ENCODE data around the gene CCDC200. TPM values are rescaled to one million over a fixed set of nuclear protein-coding genes. Genes with fewer than 3 reads are reported as not detected.
"Not testable (repeated sequence)": the region's sequence is repeated elsewhere in the genome, so short reads cannot be mapped to it uniquely, and the experiment has no call there.

The CCDC200 gene
- total RNA-seq: not detected
- long read RNA-seq, partial matches to known transcripts: 1 of 60 reads
- long read RNA-seq, other reads (novel, unspliced or antisense): 59 of 60 reads

DNA sequence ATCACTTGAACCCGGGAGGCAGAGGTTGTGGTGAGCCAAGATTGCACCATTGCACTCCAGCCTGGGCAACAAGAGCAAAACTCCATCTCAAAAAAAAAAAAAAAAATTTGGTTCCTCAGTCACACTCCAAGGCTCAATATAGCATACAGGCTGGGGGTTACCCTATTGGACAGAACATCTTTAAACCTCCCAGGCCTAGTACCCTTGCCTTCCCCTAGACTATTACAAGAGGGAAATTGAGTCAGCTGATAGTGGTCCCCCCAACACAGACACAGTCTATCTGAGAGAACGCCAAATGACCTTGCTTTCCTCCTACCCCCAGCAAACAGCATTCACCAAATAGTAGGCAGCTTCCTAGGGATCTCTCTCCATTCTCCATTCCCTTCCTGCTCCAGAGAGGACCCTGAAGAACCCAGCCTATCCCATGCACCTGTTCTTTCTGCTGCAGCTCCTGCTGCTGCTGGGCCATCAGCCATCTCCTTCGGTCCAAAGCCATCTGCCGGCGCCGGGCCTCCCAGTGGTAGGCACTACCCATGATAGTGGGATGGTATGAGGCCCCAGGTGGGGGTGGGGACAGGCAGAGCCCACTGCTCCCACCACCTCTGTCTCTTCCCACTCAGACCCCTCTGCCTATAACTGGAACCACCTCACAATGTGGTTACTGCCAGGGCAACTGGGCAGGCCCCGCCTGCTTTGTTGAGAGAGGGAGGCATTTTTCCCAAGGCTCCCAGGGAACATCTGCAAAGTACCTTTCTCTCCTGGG is at the start of gene CCDC200:
CCDC200 (minus strand) TSS at position 604 of the 763 bp plus-strand sequence; CDS start at position 535, 69 bp downstream.
- DNase-seq; H3K27me3 ChIP-seq (ENCODE audit: low read depth); H3K4me1 ChIP-seq; H3K27ac ChIP-seq; intact Hi-C loops (cut with DNase I); H3K9me3 ChIP-seq; H3K4me3 ChIP-seq: not testable (repeated sequence)
- peak in 1 of 2 donors; percentile 51 for ATAC-seq
- H3K36me3 ChIP-seq: peaks cover 11% of the 10 kb centered on the region

GRCh38 chr17:43272914-43273313 is 44.5 kb upstream of the CCDC200 start:
- H3K4me3 ChIP-seq; H3K27me3 ChIP-seq (ENCODE audit: low read depth); DNase-seq; H3K4me1 ChIP-seq; intact Hi-C loops (cut with DNase I); H3K9me3 ChIP-seq; H3K36me3 ChIP-seq; H3K27ac ChIP-seq: not testable (repeated sequence)
- ATAC-seq: peak in 1 of 2 donors; percentile 12

DNA sequence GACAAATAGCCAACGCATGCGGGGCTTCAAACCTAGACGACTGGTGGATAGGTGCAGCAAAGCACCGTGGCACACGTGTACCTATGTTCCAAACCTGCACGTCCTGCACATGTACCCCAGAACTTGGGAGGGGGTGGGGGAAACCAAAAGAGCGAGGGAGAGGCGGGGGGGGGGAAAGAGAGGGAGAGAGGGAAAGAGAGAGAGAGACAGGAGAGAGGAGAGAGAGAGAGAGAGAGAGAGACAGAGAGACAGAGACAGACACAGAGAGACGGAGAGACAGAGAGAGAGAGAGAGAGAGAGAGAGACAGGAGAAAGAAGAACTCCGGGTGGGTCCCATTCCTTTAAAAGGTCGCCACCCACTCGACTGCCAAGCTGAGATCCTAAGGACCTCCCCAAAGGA is 44.1 kb upstream of the CCDC200 start:
- H3K4me3 ChIP-seq; H3K27me3 ChIP-seq (ENCODE audit: low read depth); ATAC-seq; intact Hi-C loops (cut with DNase I); H3K9me3 ChIP-seq; H3K36me3 ChIP-seq; H3K4me1 ChIP-seq; H3K27ac ChIP-seq; DNase-seq: not testable (repeated sequence)

DNA sequence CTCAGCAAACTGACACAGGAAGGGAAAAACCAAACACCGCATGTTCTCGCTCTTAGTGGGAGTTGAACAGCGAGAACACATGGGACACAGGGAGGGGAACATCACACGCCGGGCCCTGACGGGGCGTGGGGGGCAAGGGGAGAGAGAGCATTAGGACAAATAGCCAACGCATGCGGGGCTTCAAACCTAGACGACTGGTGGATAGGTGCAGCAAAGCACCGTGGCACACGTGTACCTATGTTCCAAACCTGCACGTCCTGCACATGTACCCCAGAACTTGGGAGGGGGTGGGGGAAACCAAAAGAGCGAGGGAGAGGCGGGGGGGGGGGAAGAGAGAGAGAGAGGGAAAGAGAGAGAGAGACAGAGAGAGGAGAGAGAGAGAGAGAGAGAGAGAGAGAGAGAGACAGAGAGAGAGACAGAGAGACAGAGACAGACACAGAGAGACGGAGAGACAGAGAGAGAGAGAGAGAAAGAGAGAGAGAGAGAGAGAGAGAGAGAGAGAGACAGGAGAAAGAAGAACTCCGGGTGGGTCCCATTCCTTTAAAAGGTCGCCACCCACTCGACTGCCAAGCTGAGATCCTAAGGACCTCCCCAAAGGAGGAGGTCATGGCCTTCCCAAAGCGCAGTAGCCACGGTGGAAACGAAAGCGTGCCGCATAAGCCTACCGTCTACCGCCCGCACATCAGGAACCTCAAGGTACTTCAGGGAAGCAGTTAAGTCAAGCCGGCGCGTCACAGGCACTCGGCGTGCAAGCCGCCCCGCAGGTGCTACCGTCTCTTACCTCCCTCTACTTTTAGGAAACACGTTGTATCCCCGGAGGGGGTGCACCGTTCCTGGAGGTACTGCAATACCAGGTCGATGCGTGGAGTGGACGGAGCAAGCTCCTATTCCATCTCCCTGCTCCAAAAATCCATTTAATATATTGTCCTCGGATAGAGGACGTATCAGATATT is 42.4 kb upstream of the CCDC200 start:
- H3K4me1 ChIP-seq; H3K27me3 ChIP-seq (ENCODE audit: low read depth); H3K36me3 ChIP-seq; DNase-seq; H3K27ac ChIP-seq; H3K9me3 ChIP-seq; H3K4me3 ChIP-seq; intact Hi-C loops (cut with DNase I): not testable (repeated sequence)
- ATAC-seq: peak in 1 of 2 donors; percentile 14

DNA sequence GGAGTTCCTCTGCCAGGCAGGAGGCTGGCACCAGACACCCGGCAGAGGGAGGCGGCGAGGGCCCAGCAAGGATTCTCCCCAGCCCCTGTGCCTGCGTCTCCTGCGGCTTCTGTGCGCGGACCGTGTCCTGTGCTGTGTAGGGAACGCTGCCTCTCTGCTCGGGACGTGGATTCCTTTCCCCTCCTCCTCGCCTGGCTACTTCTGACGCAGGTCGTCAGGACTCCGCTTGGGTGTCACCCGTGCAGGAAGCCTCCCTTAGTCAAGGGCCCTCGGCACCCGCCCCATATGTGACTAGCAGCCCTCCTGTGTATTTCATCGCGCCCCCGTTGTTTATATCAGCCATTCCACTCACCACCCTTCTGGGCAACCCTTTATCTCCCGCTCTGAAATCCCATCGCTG is 18.0 kb upstream of the CCDC200 start:
- ATAC-seq; DNase-seq; H3K27me3 ChIP-seq (ENCODE audit: low read depth); H3K4me1 ChIP-seq; H3K36me3 ChIP-seq; intact Hi-C loops (cut with DNase I); H3K9me3 ChIP-seq: not testable (repeated sequence)
- H3K27ac ChIP-seq: peak overlapping the region; percentile 56
- peak overlapping the region; percentile 25 for H3K4me3 ChIP-seq

DNA sequence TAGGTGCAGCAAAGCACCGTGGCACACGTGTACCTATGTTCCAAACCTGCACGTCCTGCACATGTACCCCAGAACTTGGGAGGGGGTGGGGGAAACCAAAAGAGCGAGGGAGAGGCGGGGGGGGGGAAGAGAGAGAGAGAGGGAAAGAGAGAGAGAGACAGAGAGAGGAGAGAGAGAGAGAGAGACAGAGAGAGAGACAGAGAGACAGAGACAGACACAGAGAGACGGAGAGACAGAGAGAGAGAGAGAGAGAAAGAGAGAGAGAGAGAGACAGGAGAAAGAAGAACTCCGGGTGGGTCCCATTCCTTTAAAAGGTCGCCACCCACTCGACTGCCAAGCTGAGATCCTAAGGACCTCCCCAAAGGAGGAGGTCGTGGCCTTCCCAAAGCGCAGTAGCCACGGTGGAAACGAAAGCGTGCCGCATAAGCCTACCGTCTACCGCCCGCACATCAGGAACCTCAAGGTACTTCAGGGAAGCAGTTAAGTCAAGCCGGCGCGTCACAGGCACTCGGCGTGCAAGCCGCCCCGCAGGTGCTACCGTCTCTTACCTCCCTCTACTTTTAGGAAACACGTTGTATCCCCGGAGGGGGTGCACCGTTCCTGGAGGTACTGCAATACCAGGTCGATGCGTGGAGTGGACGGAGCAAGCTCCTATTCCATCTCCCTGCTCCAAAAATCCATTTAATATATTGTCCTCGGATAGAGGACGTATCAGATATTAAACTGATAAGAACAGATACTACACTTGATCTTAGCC is 12.4 kb upstream of the CCDC200 start:
- peak in 1 of 2 donors; percentile 44 for ATAC-seq
- H3K4me1 ChIP-seq; H3K27ac ChIP-seq; H3K4me3 ChIP-seq; H3K27me3 ChIP-seq (ENCODE audit: low read depth); H3K9me3 ChIP-seq; intact Hi-C loops (cut with DNase I); H3K36me3 ChIP-seq; DNase-seq: not testable (repeated sequence)

DNA sequence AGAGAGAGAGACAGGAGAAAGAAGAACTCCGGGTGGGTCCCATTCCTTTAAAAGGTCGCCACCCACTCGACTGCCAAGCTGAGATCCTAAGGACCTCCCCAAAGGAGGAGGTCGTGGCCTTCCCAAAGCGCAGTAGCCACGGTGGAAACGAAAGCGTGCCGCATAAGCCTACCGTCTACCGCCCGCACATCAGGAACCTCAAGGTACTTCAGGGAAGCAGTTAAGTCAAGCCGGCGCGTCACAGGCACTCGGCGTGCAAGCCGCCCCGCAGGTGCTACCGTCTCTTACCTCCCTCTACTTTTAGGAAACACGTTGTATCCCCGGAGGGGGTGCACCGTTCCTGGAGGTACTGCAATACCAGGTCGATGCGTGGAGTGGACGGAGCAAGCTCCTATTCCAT is 11.2 kb upstream of the CCDC200 start:
- DNase-seq; intact Hi-C loops (cut with DNase I); H3K36me3 ChIP-seq; H3K27ac ChIP-seq; ATAC-seq; H3K4me3 ChIP-seq; H3K27me3 ChIP-seq (ENCODE audit: low read depth); H3K9me3 ChIP-seq; H3K4me1 ChIP-seq: not testable (repeated sequence)

DNA sequence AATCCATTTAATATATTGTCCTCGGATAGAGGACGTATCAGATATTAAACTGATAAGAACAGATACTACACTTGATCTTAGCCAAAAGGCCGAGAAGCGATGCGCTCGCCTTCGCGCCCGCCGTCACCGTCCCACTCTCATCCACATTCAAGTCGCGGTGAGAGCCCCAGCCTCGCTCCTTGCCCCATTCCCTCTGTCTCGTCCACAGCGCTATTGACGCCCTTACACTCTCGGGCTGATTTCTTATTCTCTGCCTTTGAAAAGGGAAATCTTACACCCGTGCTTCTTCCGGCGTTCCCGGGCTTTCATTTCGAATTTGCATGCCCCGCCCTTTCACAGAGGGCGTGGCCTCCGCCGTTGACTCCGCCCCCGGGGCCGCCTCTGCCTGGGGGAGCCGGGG is 5.5 kb upstream of the CCDC200 start, which contains the start of gene RNU2-1:
RNU2-1 (minus strand) TSS at position 101 of the 400 bp plus-strand sequence.
- H3K36me3 ChIP-seq; H3K27ac ChIP-seq; H3K4me3 ChIP-seq; ATAC-seq; H3K27me3 ChIP-seq (ENCODE audit: low read depth); H3K4me1 ChIP-seq; DNase-seq; H3K9me3 ChIP-seq; intact Hi-C loops (cut with DNase I): not testable (repeated sequence)

GRCh38 chr17:43233263-43233662 is 4.8 kb upstream of the CCDC200 start:
- H3K4me1 ChIP-seq; intact Hi-C loops (cut with DNase I); DNase-seq; H3K9me3 ChIP-seq; H3K27me3 ChIP-seq (ENCODE audit: low read depth); ATAC-seq; H3K27ac ChIP-seq; H3K36me3 ChIP-seq; H3K4me3 ChIP-seq: not testable (repeated sequence)

DNA sequence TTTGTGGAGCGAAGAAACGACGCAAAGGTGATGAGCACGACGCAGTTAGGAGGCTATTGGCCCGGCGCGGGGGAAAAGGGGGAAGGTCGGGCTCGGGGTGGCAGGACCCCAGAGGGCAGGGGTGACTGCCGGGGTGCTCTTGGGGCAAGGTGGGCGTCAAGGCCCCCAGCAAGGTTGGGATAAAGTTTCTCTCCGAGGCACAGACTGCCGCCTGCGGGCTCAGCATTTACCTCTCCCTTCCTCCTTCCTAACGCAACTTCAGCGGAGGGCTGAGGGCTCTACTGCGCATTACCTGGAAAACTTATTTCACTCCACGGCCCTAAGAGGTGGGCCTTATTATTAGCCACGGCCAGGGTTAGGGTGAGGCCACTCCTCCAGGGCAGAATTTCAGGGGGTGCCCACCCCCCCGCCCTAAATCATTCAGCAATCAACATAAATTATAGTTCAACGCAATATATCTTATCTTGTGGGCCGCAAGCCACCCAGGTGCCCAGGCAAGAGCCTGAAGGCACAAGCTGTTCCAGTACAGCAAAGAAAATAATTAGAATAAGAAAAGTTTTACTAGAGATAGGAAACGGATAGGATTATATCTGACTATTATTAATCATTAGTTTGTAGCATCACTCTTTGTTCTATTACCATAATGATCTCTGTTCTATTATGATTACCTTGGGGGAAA is 3.7 kb upstream of the CCDC200 start:
- H3K4me3 ChIP-seq; H3K9me3 ChIP-seq; intact Hi-C loops (cut with DNase I); ATAC-seq; H3K4me1 ChIP-seq; H3K27me3 ChIP-seq (ENCODE audit: low read depth); H3K36me3 ChIP-seq: not testable (repeated sequence)
- peak overlapping the region; percentile 12 for H3K27ac ChIP-seq
- DNase-seq: peak; percentile 56

DNA sequence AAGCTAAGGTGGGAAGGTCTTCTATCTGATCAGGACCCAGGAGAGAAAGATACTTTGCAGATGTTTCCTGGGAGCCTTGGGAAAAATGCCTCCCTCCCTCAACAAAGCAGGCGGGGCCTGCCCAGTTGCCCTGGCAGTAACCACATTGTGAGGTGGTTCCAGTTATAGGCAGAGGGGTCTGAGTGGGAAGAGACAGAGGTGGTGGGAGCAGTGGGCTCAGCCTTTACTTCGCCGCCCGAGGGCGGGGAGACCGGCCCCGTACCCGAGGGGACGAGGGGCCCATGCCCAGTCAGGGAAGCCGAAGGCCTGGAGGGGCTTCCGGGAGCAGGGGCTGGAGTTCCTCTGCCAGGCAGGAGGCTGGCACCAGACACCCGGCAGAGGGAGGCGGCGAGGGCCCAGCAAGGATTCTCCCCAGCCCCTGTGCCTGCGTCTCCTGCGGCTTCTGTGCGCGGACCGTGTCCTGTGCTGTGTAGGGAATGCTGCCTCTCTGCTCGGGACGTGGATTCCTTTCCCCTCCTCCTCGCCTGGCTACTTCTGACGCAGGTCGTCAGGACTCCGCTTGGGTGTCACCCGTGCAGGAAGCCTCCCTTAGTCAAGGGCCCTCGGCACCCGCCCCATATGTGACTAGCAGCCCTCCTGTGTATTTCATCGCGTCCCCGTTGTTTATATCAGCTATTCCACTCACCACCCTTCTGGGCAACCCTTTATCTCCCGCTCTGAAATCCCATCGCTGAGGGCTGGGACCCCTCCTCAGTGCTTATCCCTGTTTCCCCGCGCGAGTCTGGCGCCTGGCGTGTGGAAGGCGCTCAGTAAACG is 3.0 kb upstream of the CCDC200 start:
- H3K9me3 ChIP-seq; intact Hi-C loops (cut with DNase I); DNase-seq; H3K4me3 ChIP-seq; H3K27ac ChIP-seq; H3K27me3 ChIP-seq (ENCODE audit: low read depth); H3K36me3 ChIP-seq; H3K4me1 ChIP-seq: not testable (repeated sequence)
- peak in 1 of 2 donors; percentile 71 for ATAC-seq
